ENCODE measurements around the gene NR2C1. TPM values are rescaled to one million over a fixed set of nuclear protein-coding genes. Genes with fewer than 3 reads are reported as not detected.

NR2C1 gene
- total RNA-seq (53.9 and 55.4 TPM in 2 replicates), polyA plus RNA-seq (31.2 and 53.3 TPM in 2 replicates), polyA minus RNA-seq (11.9 and 18.0 TPM in 2 replicates)
- 43.9 TPM for total RNA-seq (2013)

GRCh38 chr12:95072900-95073697 lies at the start of gene NR2C1:
Gene NR2C1 (minus strand): TSS chr12:95073618. CDS start chr12:95067384, 6,234 bp downstream.
- Mint-ChIP-seq H3K27ac (peak within 1 kb of the TSS; percentile 91), H3K4me3 (peak within 1 kb of the TSS; percentile 97), H3K4me1 (peaks cover 11% of the 10 kb centered on the region), H3K27me3 (no peaks in the 10 kb centered on the region), H3K9me3 (ENCODE audit: insufficient read depth) (no peaks in the 10 kb centered on the region)
- DNase-seq (peak; percentile 96), ATAC-seq (ENCODE audit: low read depth) (peak; percentile 99)
- peaks cover 46% of the 10 kb centered on the region for H3K79me2 ChIP-seq (ENCODE audit: control insufficient read depth, insufficient read depth, low read length)
- H3K9me3 ChIP-seq (ENCODE audit: control extremely low read depth in 1 of 3, control insufficient read depth in 2 of 3, insufficient read depth in 1 of 3, low read length in 2 of 3) = no peaks in the 10 kb centered on the region
- ChIA-PET POLR2A (interaction anchor here (0.6 to 1.0 kb wide), 3 partner anchors 9 to 401 kb away, joined by 4 to 8 read pairs (median 5); partner anchors contain the start of gene METAP2), CTCF (interaction anchor here (0.6 to 2.5 kb wide), 22 partner anchors 9 to 1659 kb away, joined by 3 to 11 read pairs (median 4); partner anchors contain the start of genes FGD6, NDUFA12 and VEZT)
- H3K9ac ChIP-seq (ENCODE audit: low read length) = peak within 1 kb of the TSS; percentile 90
- TF ChIP-seq EZH2 (IDR thresholded peaks at IDR 0.05; ENCODE audit: borderline replicate concordance, insufficient read depth, low read depth, low read length, poor library complexity, severe bottlenecking) = no peak
- no peak for TF ChIP-seq CTCF (IDR thresholded peaks at IDR 0.05)
- H3K4me3 ChIP-seq (ENCODE audit: control extremely low read depth in 1 of 5, extremely low read depth in 1 of 5, insufficient read depth in 1 of 5, low read depth in 2 of 5, low read length in 4 of 5) = peak within 1 kb of the TSS; percentile 69 to 94 (median 88)
- H2AFZ ChIP-seq (ENCODE audit: insufficient read depth, low read depth, low read length, poor library complexity, severe bottlenecking) = peak within 1 kb of the TSS; percentile 91
- no peaks in the 10 kb centered on the region for H3K27me3 ChIP-seq (replicated peaks in 1 of 4; ENCODE audit: control extremely low read depth in 1 of 4, control insufficient read depth in 3 of 4, insufficient read depth in 4 of 4, low read length in 3 of 4)
- under 1% methylated on average over 99 of the region's 99 CpGs for WGBS (ENCODE audit: insufficient coverage)
- no peaks in the 10 kb centered on the region for H4K20me1 ChIP-seq (ENCODE audit: control insufficient read depth, insufficient read depth, low read length, poor library complexity, severe bottlenecking)
- peak within 1 kb of the TSS; percentile 83 for H3K4me2 ChIP-seq (replicated peaks; ENCODE audit: low read depth, low read length, poor library complexity, severe bottlenecking)
- intact Hi-C loops (cut with micrococcal nuclease) = loop anchor here (1.0 to 10.0 kb wide), 9 partner anchors 70 to 1696 kb away; partner anchors contain the start of genes FGD6, METAP2, NDUFA12 and NUDT4
- peak within 1 kb of the TSS; percentile 65 to 84 for H3K27ac ChIP-seq (ENCODE audit: low read length in 2 of 2)
- peaks cover 0 to 14% of the 10 kb centered on the region in 2 donors for H3K4me1 ChIP-seq (ENCODE audit: control insufficient read depth in 2 of 2, insufficient read depth in 2 of 2, low read length in 2 of 2)
- peaks cover 0 to 6% of the 10 kb centered on the region in 2 experiments for H3K36me3 ChIP-seq (replicated peaks in 1 of 2; ENCODE audit: control extremely low read depth in 1 of 2, control insufficient read depth in 1 of 2, extremely low read depth in 1 of 2, insufficient read depth in 2 of 2, low read length in 1 of 2)

- H2AFZ ChIP-seq (ENCODE audit: insufficient read depth, low read depth, low read length, poor library complexity, severe bottlenecking) = no peak overlapping the region
- H3K4me1 Mint-ChIP-seq = no peaks in the 10 kb centered on the region
- no peaks in the 10 kb centered on the region for H3K79me2 ChIP-seq (ENCODE audit: control insufficient read depth, insufficient read depth, low read length)
- intact Hi-C loops (cut with micrococcal nuclease) = loop anchor here (5.0 to 10.0 kb wide), 2 partner anchors 166 to 879 kb away; partner anchors contain the start of gene HAL
- H3K27me3 Mint-ChIP-seq = no peaks in the 10 kb centered on the region
- no peak overlapping the region for H3K4me2 ChIP-seq (replicated peaks; ENCODE audit: low read depth, low read length, poor library complexity, severe bottlenecking)
- H3K4me3 Mint-ChIP-seq = no peak overlapping the region
- no peak overlapping the region for H3K27ac Mint-ChIP-seq
- no peaks in the 10 kb centered on the region for H3K4me1 ChIP-seq (ENCODE audit: control insufficient read depth in 2 of 2, insufficient read depth in 2 of 2, low read length in 2 of 2)
- no peaks in the 10 kb centered on the region for H3K9me3 Mint-ChIP-seq (ENCODE audit: insufficient read depth)
- no peak overlapping the region for H3K9ac ChIP-seq (ENCODE audit: low read length)
- DNase-seq (no peak), ATAC-seq (ENCODE audit: low read depth) (no peak)
- CTCF ChIA-PET = interaction anchor here (6.4 kb wide), 1 partner anchor 417 kb away, joined by 213 read pairs; no protein-coding TSS in a partner anchor
- no peaks in the 10 kb centered on the region for H3K9me3 ChIP-seq (ENCODE audit: control extremely low read depth in 1 of 3, control insufficient read depth in 2 of 3, insufficient read depth in 1 of 3, low read length in 2 of 3)
- no peaks in the 10 kb centered on the region for H3K36me3 ChIP-seq (replicated peaks in 1 of 2; ENCODE audit: control extremely low read depth in 1 of 2, control insufficient read depth in 1 of 2, extremely low read depth in 1 of 2, insufficient read depth in 2 of 2, low read length in 1 of 2)
- no peak overlapping the region for H3K4me3 ChIP-seq (ENCODE audit: control extremely low read depth in 1 of 5, extremely low read depth in 1 of 5, insufficient read depth in 1 of 5, low read depth in 2 of 5, low read length in 4 of 5)
- H3K27ac ChIP-seq (ENCODE audit: low read length in 2 of 2) = no peak overlapping the region
- WGBS (ENCODE audit: insufficient coverage) = 90% methylated on average over 2 of the region's 3 CpGs
- POLR2A ChIA-PET = no interaction called here
- H4K20me1 ChIP-seq (ENCODE audit: control insufficient read depth, insufficient read depth, low read length, poor library complexity, severe bottlenecking) = no peaks in the 10 kb centered on the region
- TF ChIP-seq CTCF (IDR thresholded peaks at IDR 0.05) = no peak
- no peak for TF ChIP-seq EZH2 (IDR thresholded peaks at IDR 0.05; ENCODE audit: borderline replicate concordance, insufficient read depth, low read depth, low read length, poor library complexity, severe bottlenecking)
- no peaks in the 10 kb centered on the region for H3K27me3 ChIP-seq (replicated peaks in 1 of 4; ENCODE audit: control extremely low read depth in 1 of 4, control insufficient read depth in 3 of 4, insufficient read depth in 4 of 4, low read length in 3 of 4)
Observed at GRCh38 chr12:95118788-95119179, 45.4 kb upstream of the NR2C1 start.
